Measurements from ENCODE around the gene TMEM185B.

Gene TMEM185B

GRCh38 chr2:120243211-120243610 lies 20.0 kb upstream of the TMEM185B start:
- no peaks in the 10 kb centered on the region for H3K36me3 Mint-ChIP-seq (ENCODE audit: low read depth)
- peaks cover 4% of the 10 kb centered on the region for H3K9me3 Mint-ChIP-seq
- TF ChIP-seq CTCF (IDR thresholded peaks at IDR 0.05), result no peak
- H3K4me1 Mint-ChIP-seq, result peaks cover 76% of the 10 kb centered on the region
- no peak overlapping the region for H3K4me3 Mint-ChIP-seq
- H3K27ac Mint-ChIP-seq, result no peak overlapping the region
- DNase-seq, result no peak
- peaks cover 41% of the 10 kb centered on the region for H3K27me3 Mint-ChIP-seq (ENCODE audit: low read depth, poor library complexity)

GRCh38 chr2:120241684-120242083 lies 18.5 kb upstream of the TMEM185B start:
- H3K9me3 Mint-ChIP-seq, result peaks cover 4% of the 10 kb centered on the region
- H3K4me3 Mint-ChIP-seq, result no peak overlapping the region
- H3K4me1 Mint-ChIP-seq, result peaks cover 73% of the 10 kb centered on the region

GRCh38 chr2:120240901-120241429 lies 17.8 kb upstream of the TMEM185B start:
- Mint-ChIP-seq H3K4me1 (peaks cover 66% of the 10 kb centered on the region), H3K27ac (no peak overlapping the region), H3K27me3 (ENCODE audit: low read depth, poor library complexity) (peaks cover 27% of the 10 kb centered on the region), H3K36me3 (ENCODE audit: low read depth) (no peaks in the 10 kb centered on the region), H3K9me3 (peaks cover 4% of the 10 kb centered on the region), H3K4me3 (no peak overlapping the region)
- no peak for DNase-seq
- TF ChIP-seq CTCF (IDR thresholded peaks at IDR 0.05), result no peak

More at GRCh38 chr2:120241684-120242083, 18.5 kb upstream of the TMEM185B start:
- no peak overlapping the region for H3K27ac Mint-ChIP-seq
- no peak for DNase-seq
- TF ChIP-seq CTCF (IDR thresholded peaks at IDR 0.05), result no peak
- peaks cover 29% of the 10 kb centered on the region for H3K27me3 Mint-ChIP-seq (ENCODE audit: low read depth, poor library complexity)
- H3K36me3 Mint-ChIP-seq (ENCODE audit: low read depth), result no peaks in the 10 kb centered on the region

GRCh38 chr2:120239488-120240287 lies 16.5 kb upstream of the TMEM185B start:
- H3K27ac Mint-ChIP-seq, result no peak overlapping the region
- no peak overlapping the region for H3K4me3 Mint-ChIP-seq
- DNase-seq, result no peak
- H3K9me3 Mint-ChIP-seq, result peaks cover 4% of the 10 kb centered on the region
- H3K27me3 Mint-ChIP-seq (ENCODE audit: low read depth, poor library complexity), result peaks cover 30% of the 10 kb centered on the region
- H3K36me3 Mint-ChIP-seq (ENCODE audit: low read depth), result no peaks in the 10 kb centered on the region
- TF ChIP-seq CTCF (IDR thresholded peaks at IDR 0.05), result no peak
- peaks cover 53% of the 10 kb centered on the region for H3K4me1 Mint-ChIP-seq

- H3K27me3 Mint-ChIP-seq (ENCODE audit: low read depth, poor library complexity), result peaks cover 30% of the 10 kb centered on the region
- no peak for DNase-seq
- no peaks in the 10 kb centered on the region for H3K36me3 Mint-ChIP-seq (ENCODE audit: low read depth)
- H3K27ac Mint-ChIP-seq, result no peak overlapping the region
- no peak for TF ChIP-seq CTCF (IDR thresholded peaks at IDR 0.05)
- H3K9me3 Mint-ChIP-seq, result peaks cover 3% of the 10 kb centered on the region
- H3K4me1 Mint-ChIP-seq, result peaks cover 47% of the 10 kb centered on the region
- H3K4me3 Mint-ChIP-seq, result no peak overlapping the region
Observed at GRCh38 chr2:120238728-120239487, 15.7 kb upstream of the TMEM185B start.
